Lung (tissue), 12 donors: ENCODE measurements around the gene ASTN2. TPM values are rescaled to one million over a fixed set of nuclear protein-coding genes. Genes with fewer than 3 reads are reported as not detected.

Experiments used
- ATAC-seq: fragments of 200-7000 bp; cut with Tn5 transposase; one replicate; pipeline ENCODE4 v1.9.1; 2020; ENCODE audit warnings: moderate number of reproducible peaks; ENCODE audit not compliant: insufficient read depth, low FRiP score
- DNase-seq, 3 donors: peaks; one replicate each; pipeline ENCODE4 v3.0.0-alpha.2; 2013 to 2017
- H3K27ac ChIP-seq, 2 donors: one replicate each; pipeline ENCODE4 v1.5.1; 2013; ENCODE audit warnings: mild to moderate bottlenecking in 2 of 2, moderate library complexity in 2 of 2, control low read depth in 1 of 2, inconsistent platforms in 1 of 2, low read depth in 1 of 2, low read length in 1 of 2
- H3K27me3 ChIP-seq, 3 donors: one replicate each; pipeline ENCODE4 v1.5.1; 2013; ENCODE audit warnings: low read length in 2 of 3; ENCODE audit not compliant: control insufficient read depth in 3 of 3, insufficient read depth in 3 of 3
- H3K36me3 ChIP-seq, 4 donors: one replicate each; pipeline ENCODE4 v1.5.1; 2013; ENCODE audit warnings: low read length in 4 of 4, mild to moderate bottlenecking in 1 of 4, moderate library complexity in 1 of 4; ENCODE audit not compliant: control insufficient read depth in 4 of 4, insufficient read depth in 4 of 4
- H3K4me1 ChIP-seq, 5 donors: one replicate each; pipeline ENCODE4 v1.5.1; 2013; ENCODE audit warnings: low read length in 5 of 5, mild to moderate bottlenecking in 2 of 5, moderate library complexity in 1 of 5; ENCODE audit not compliant: control insufficient read depth in 5 of 5, insufficient read depth in 5 of 5
- H3K4me3 ChIP-seq: one replicate; pipeline ENCODE4 v1.5.1; 2013; ENCODE audit warnings: mild to moderate bottlenecking, control low read depth, moderate library complexity
- H3K9ac ChIP-seq, 2 donors: one replicate each; pipeline ENCODE4 v1.5.1; 2013; ENCODE audit warnings: low read length in 2 of 2, control low read depth in 1 of 2; ENCODE audit not compliant: insufficient read depth in 1 of 2
- H3K9me3 ChIP-seq, 4 donors: one replicate each; pipeline ENCODE4 v1.5.1; 2013; ENCODE audit warnings: low read length in 3 of 4, mild to moderate bottlenecking in 1 of 4, moderate library complexity in 1 of 4; ENCODE audit not compliant: control insufficient read depth in 4 of 4, insufficient read depth in 3 of 4
- CTCF ChIP-seq: IDR thresholded peaks from 2 replicates; pipeline ENCODE4 v1.5.1; 2012; ENCODE audit warnings: mild to moderate bottlenecking; ENCODE audit errors: control extremely low read depth, extremely low read depth
- WGBS, 2 donors: extraction: QIAGEN DNeasy Blood & Tissue Kit; methylation state at CpG; one replicate each; pipeline ENCODE4 v1.1.7; 2013; 5-methylcytosine and 5-hydroxymethylcytosine counted together
- polyA plus RNA-seq, 2 donors: library from polyadenylated mRNA; stranded (reverse); fragments of 200-250 nt; gene quantifications; one replicate each; pipeline ENCODE4 v1.2.1, GENCODE V29; 2013
- total RNA-seq, 2 donors: library from RNA; depleted of rRNA in 1 of 2; stranded (reverse); fragments of >200 nt in 1 of 2; gene quantifications; one replicate each; pipeline ENCODE4 v1.2.1, GENCODE V29; 2014 to 2021
- donor health status: control.
- donor health status: control.
- donor health status: Bipolar disorder and iron deficiency.
- donor health status: healthy.
- donor health status: DM: yes; HTN: yes; CAD: no.

Gene ASTN2
- total and polyA plus RNA-seq, 4 donors: 1.4 to 7.0 (median 3.3) TPM

GRCh38 chr9:117375956-117376355 is 38.9 kb downstream of the ASTN2 start:
- TF ChIP-seq CTCF: no peak
- no peak overlapping the region for H3K4me3 ChIP-seq

GRCh38 chr9:117374076-117374725 is 40.7 kb downstream of the ASTN2 start:
- H3K4me1 ChIP-seq: no peaks in the 10 kb centered on the region
- H3K4me3 ChIP-seq: no peak overlapping the region
- ATAC-seq (no peak), DNase-seq (no peak)
- TF ChIP-seq CTCF: no peak
- peaks cover 0 to 3% (median 0%) of the 10 kb centered on the region in 3 donors for H3K27me3 ChIP-seq
- H3K27ac ChIP-seq: no peak overlapping the region
- no peak overlapping the region for H3K9ac ChIP-seq
- H3K36me3 ChIP-seq: no peaks in the 10 kb centered on the region
- peaks cover 0 to 1% (median 0%) of the 10 kb centered on the region in 4 donors for H3K9me3 ChIP-seq
- 66 to 78% methylated on average over 4 of the region's 4 CpGs for WGBS, 2 donors

More at GRCh38 chr9:117375956-117376355, 38.9 kb downstream of the ASTN2 start:
- ATAC-seq (no peak), DNase-seq (no peak)
- Histone ChIP-seq H3K4me1 (no peaks in the 10 kb centered on the region), H3K27me3 (peaks cover 0 to 3% (median 0%) of the 10 kb centered on the region in 3 donors), H3K36me3 (no peaks in the 10 kb centered on the region), H3K27ac (no peak overlapping the region), H3K9me3 (peaks cover 0 to 1% (median 0%) of the 10 kb centered on the region in 4 donors), H3K9ac (no peak overlapping the region)
- WGBS, 2 donors: 81 to 86% methylated on average over 1 of the region's 1 CpG

GRCh38 chr9:117368684-117369230 is 46.1 kb downstream of the ASTN2 start:
- H3K9me3 ChIP-seq: no peaks in the 10 kb centered on the region
- H3K27ac ChIP-seq: no peak overlapping the region
- 22 to 35% methylated on average over 2 of the region's 2 CpGs for WGBS, 2 donors
- ATAC-seq (no peak), DNase-seq (no peak)
- H3K27me3 ChIP-seq: no peaks in the 10 kb centered on the region
- H3K36me3 ChIP-seq: no peaks in the 10 kb centered on the region
- TF ChIP-seq CTCF: no peak
- no peak overlapping the region for H3K9ac ChIP-seq
- no peak overlapping the region for H3K4me3 ChIP-seq
- no peaks in the 10 kb centered on the region for H3K4me1 ChIP-seq

- DNase-seq: no peak
- H3K4me3 ChIP-seq: no peak overlapping the region
- no peak overlapping the region for H3K9ac ChIP-seq
- no peak for ATAC-seq
- no peaks in the 10 kb centered on the region for H3K9me3 ChIP-seq
- no peaks in the 10 kb centered on the region for H3K27me3 ChIP-seq
- H3K36me3 ChIP-seq: no peaks in the 10 kb centered on the region
- no peak overlapping the region for H3K27ac ChIP-seq
- no peaks in the 10 kb centered on the region for H3K4me1 ChIP-seq
- 79 to 80% methylated on average over 3 of the region's 3 CpGs for WGBS, 2 donors
- TF ChIP-seq CTCF: no peak
Observed at GRCh38 chr9:117365438-117365837, 49.4 kb downstream of the ASTN2 start.
